Keratinocyte (primary cell): ENCODE results near the gene JPH2.
"Not testable (repeated sequence)": the region's sequence is repeated elsewhere in the genome, so short reads cannot be mapped to it uniquely, and the experiment has no call there.

ENCODE experiments used
- CTCF ChIP-seq, 3 experiments: IDR thresholded peaks in 1 of 3; conservative IDR thresholded peaks in 1 of 3; optimal IDR thresholded peaks in 1 of 3; 2 replicates in 2 of 3; 3 replicates in 1 of 3; pipeline versions ENCODE3 to v1.5.1; 2011; ENCODE audit warnings: low read length in 3 of 3, mild to moderate bottlenecking in 3 of 3, moderate library complexity in 2 of 3, control low read depth in 1 of 3, inconsistent platforms in 1 of 3; ENCODE audit not compliant: insufficient read depth in 2 of 3; ENCODE audit errors: extremely low read depth in 1 of 3
- EZH2 ChIP-seq: IDR thresholded peaks from one replicate; pipeline ENCODE4 v1.6.1; 2012; ENCODE audit warnings: inconsistent platforms, mild to moderate bottlenecking, low read length, moderate library complexity

GRCh38 chr20:44129300-44129699, 57.7 kb downstream of the JPH2 start:
- not testable (repeated sequence) for TF ChIP-seq CTCF (optimal IDR thresholded peaks at IDR 0.05 in 1 of 3, IDR thresholded peaks at IDR 0.05 in 1 of 3, conservative IDR thresholded peaks at IDR 0.05 in 1 of 3; ENCODE audit: extremely low read depth in 1 of 3, insufficient read depth in 2 of 3, low read length in 3 of 3); EZH2
